DOHH2 (cell line): ENCODE measurements around the gene TUBB2B.

ENCODE experiments used
- H3F3A ChIP-seq: fragments of 200-600 bp; sonication (generic), shearing (Covaris generic); 2 replicates; pipeline ENCODE4 v1.6.0; 2016; ENCODE audit warnings: antibody characterized with exemption, mild to moderate bottlenecking; ENCODE audit not compliant: control insufficient read depth, insufficient read depth
- H3K27ac ChIP-seq: fragments of 200-600 bp; sonication (generic); 2 replicates; pipeline ENCODE4 v1.5.1; 2014; ENCODE audit warnings: low read depth, mild to moderate bottlenecking, low read length, moderate library complexity
- H3K27me3 ChIP-seq: fragments of 200-600 bp; sonication (generic); 2 replicates; pipeline ENCODE4 v1.6.1; 2014; ENCODE audit warnings: mild to moderate bottlenecking, low read length, mixed read lengths; ENCODE audit not compliant: control insufficient read depth
- H3K36me3 ChIP-seq: fragments of 200-600 bp; sonication (generic); 2 replicates; pipeline ENCODE4 v1.6.1; 2014; ENCODE audit warnings: mild to moderate bottlenecking, low read length, moderate library complexity, mixed read lengths; ENCODE audit not compliant: control insufficient read depth
- H3K4me1 ChIP-seq: fragments of 200-600 bp; sonication (generic); 2 replicates; pipeline ENCODE4 v1.6.1; 2014; ENCODE audit warnings: mild to moderate bottlenecking, low read length, mixed read lengths; ENCODE audit not compliant: control insufficient read depth
- H3K4me2 ChIP-seq: fragments of 200-600 bp; sonication (generic); 2 replicates; pipeline ENCODE4 v1.6.0; 2014; ENCODE audit warnings: mild to moderate bottlenecking, low read length, moderate library complexity
- H3K4me3 ChIP-seq: fragments of 200-600 bp; sonication (generic); 2 replicates; pipeline ENCODE4 v1.5.1; 2014; ENCODE audit warnings: mild to moderate bottlenecking, low read length, mixed read lengths
- H3K79me2 ChIP-seq: fragments of 200-600 bp; sonication (generic); 2 replicates; pipeline ENCODE4 v1.6.1; 2014; ENCODE audit warnings: mild to moderate bottlenecking, low read length, mixed read lengths; ENCODE audit not compliant: control insufficient read depth
- H3K9me2 ChIP-seq: fragments of 200-600 bp; sonication (generic); replicated peaks from 2 replicates; pipeline ENCODE4 v1.6.1; 2014; ENCODE audit warnings: mild to moderate bottlenecking, low read length, mixed read lengths; ENCODE audit not compliant: control insufficient read depth
- H3K9me3 ChIP-seq: fragments of 200-600 bp; sonication (generic); 2 replicates; pipeline ENCODE4 v1.6.1; 2014; ENCODE audit warnings: antibody characterized with exemption, low read length, mixed read lengths; ENCODE audit not compliant: control insufficient read depth, insufficient read depth
- H4K20me1 ChIP-seq: fragments of 200-600 bp; sonication (generic); 2 replicates; pipeline ENCODE4 v1.6.0; 2014; ENCODE audit warnings: low read depth, mild to moderate bottlenecking, antibody characterized with exemption, low read length, moderate library complexity; ENCODE audit not compliant: control insufficient read depth, insufficient read depth
- CTCF ChIP-seq: fragments of 200-600 bp; sonication (generic); IDR thresholded peaks from one replicate; pipeline ENCODE4 v1.5.1; 2014; ENCODE audit warnings: antibody characterized with exemption, mild to moderate bottlenecking, low read depth, low read length; ENCODE audit not compliant: poor library complexity, severe bottlenecking
- EZH2phosphoT487 ChIP-seq: fragments of 200-600 bp; sonication (generic); IDR thresholded peaks from 2 replicates; pipeline ENCODE4 v1.6.1; 2017; ENCODE audit warnings: borderline replicate concordance, mild to moderate bottlenecking, antibody characterized with exemption, low read length, moderate library complexity, mixed read lengths

Gene TUBB2B

DNA sequence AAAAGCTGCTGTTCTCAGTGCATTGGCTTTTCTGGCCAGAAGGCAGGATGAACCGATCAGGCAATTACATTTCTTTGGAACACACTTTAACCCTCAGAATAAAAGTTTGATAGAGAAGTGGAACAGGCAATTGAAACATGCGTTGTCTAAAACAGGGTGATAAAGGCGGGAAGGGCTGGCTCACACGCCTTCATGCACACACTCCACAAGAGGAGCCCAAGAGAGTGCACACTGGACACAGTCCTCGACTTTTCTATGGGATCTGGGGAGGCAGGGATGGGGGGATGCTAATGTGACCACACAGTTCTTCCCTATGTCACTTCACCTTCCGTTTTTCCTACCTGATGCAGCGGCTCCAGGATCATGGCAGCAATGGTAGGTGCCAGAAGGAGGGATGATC, 39.2 kb downstream of the TUBB2B start:
- Histone ChIP-seq H3K27ac (no peak overlapping the region), H3F3A (no peaks in the 10 kb centered on the region), H3K36me3 (no peaks in the 10 kb centered on the region), H3K79me2 (no peaks in the 10 kb centered on the region), H3K4me1 (peaks cover 9% of the 10 kb centered on the region), H3K4me2 (no peak overlapping the region), H4K20me1 (no peaks in the 10 kb centered on the region), H3K4me3 (no peak overlapping the region), H3K9me3 (no peaks in the 10 kb centered on the region), H3K9me2 (no peaks in the 10 kb centered on the region), H3K27me3 (no peaks in the 10 kb centered on the region)
- TF ChIP-seq EZH2phosphoT487 (no peak), CTCF (no peak)

DNA sequence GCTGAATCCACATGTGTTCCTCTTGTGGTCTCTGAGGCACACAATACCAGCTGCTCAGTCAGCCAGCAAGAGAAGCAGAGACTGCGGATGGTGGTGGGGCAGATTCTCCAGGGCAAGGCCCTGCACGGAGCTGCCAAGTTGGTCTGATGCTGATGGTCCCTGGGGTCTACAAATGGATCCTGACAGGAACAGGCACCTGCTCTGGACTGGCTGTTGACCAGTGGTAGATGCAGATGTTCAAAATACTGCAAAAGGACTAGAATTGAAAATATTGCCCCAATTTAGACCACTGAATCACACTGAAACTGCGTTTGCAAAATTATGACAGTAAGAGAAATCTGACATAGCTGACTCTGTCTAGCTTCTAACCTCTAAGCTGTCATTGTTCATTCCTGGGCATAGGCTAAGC, 40.5 kb downstream of the TUBB2B start:
- Histone ChIP-seq H4K20me1 (no peaks in the 10 kb centered on the region), H3K4me1 (peaks cover 9% of the 10 kb centered on the region), H3K4me3 (no peak overlapping the region), H3F3A (no peaks in the 10 kb centered on the region), H3K27ac (no peak overlapping the region), H3K27me3 (no peaks in the 10 kb centered on the region), H3K9me2 (no peaks in the 10 kb centered on the region), H3K36me3 (no peaks in the 10 kb centered on the region), H3K4me2 (no peak overlapping the region), H3K79me2 (no peaks in the 10 kb centered on the region), H3K9me3 (no peaks in the 10 kb centered on the region)
- TF ChIP-seq CTCF (no peak), EZH2phosphoT487 (no peak)

DNA sequence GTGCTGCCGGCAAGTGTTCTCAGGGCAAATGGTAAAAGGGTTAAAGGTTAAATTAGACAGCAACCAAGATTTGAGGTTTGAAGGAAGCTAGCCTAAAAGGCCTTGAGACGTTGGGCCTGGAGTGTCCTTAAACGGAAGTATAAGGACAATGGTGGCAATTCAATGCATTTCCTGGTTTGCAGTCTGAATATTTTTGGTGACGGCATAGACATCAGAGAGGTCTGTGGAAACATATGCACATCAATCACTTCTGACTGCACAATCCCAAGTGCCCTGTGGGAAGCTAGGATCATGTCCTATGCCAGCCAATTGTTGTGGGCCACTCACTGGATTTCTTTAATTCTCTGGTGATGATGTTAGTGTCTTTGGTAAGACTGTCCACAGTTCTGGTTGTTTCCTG, 44.4 kb downstream of the TUBB2B start:
- H3K27ac ChIP-seq, result no peak overlapping the region

More for the DNA sequence above, 44.4 kb downstream of the TUBB2B start:
- Histone ChIP-seq H3F3A (no peaks in the 10 kb centered on the region), H3K9me3 (no peaks in the 10 kb centered on the region), H3K36me3 (no peaks in the 10 kb centered on the region), H3K4me1 (peaks cover 9% of the 10 kb centered on the region), H3K4me3 (no peak overlapping the region), H4K20me1 (no peaks in the 10 kb centered on the region), H3K9me2 (no peaks in the 10 kb centered on the region), H3K27me3 (peaks cover 3% of the 10 kb centered on the region; the same call in 1 of the 2 replicates), H3K4me2 (no peak overlapping the region), H3K79me2 (no peaks in the 10 kb centered on the region)
- TF ChIP-seq CTCF (no peak), EZH2phosphoT487 (no peak)
